OCI-LY1 (cell line): ENCODE data around the gene ARHGDIA.

Experiments
- CTCF ChIP-seq: fragments of 200-600 bp; sonication (generic), shearing (Covaris generic); IDR thresholded peaks from 2 replicates; pipeline ENCODE4 v1.5.1; 2017; ENCODE audit warnings: mild to moderate bottlenecking, antibody characterized with exemption, low read length, moderate library complexity, mixed read lengths
- EZH2 ChIP-seq: fragments of 200-600 bp; sonication (generic), shearing (Covaris generic); IDR thresholded peaks from 2 replicates; pipeline ENCODE4 v1.8.0; 2017; ENCODE audit warnings: borderline replicate concordance, mixed run types, mild to moderate bottlenecking, antibody characterized with exemption, low read length, moderate library complexity, mixed read lengths

- no peak for TF ChIP-seq CTCF
- TF ChIP-seq EZH2, result no peak
Observed at GRCh38 chr17:81863123-81863675, 7.9 kb downstream of the ARHGDIA start.
